Right cardiac atrium (tissue), 5 donors: Measurements from ENCODE around the gene CDK17. TPM values are rescaled to one million over a fixed set of nuclear protein-coding genes. Genes with fewer than 3 reads are reported as not detected.
"Not testable (repeated sequence)": the region's sequence is repeated elsewhere in the genome, so short reads cannot be mapped to it uniquely, and the experiment has no call there.

Source experiments
- ATAC-seq, 2 donors: fragments of 200-7000 bp; cut with Tn5 transposase; one replicate each; pipeline versions ENCODE4 v1.8.0 to v1.9.1; 2020; ENCODE audit warnings: moderate library complexity in 2 of 2, mild to moderate bottlenecking in 1 of 2
- DNase-seq, 3 donors: peaks; one replicate each; pipeline ENCODE4 v3.0.0-alpha.2; 2020
- H3K27ac ChIP-seq: one replicate; pipeline ENCODE4 v1.5.1; 2013; ENCODE audit warnings: mild to moderate bottlenecking, low read length, control low read depth, moderate library complexity
- H3K27me3 ChIP-seq: one replicate; pipeline ENCODE4 v1.6.1; 2013; ENCODE audit not compliant: control insufficient read depth, insufficient read depth
- H3K4me1 ChIP-seq: one replicate; pipeline ENCODE4 v1.6.1; 2013; ENCODE audit warnings: low read length; ENCODE audit not compliant: control insufficient read depth, insufficient read depth
- H3K4me3 ChIP-seq: one replicate; pipeline ENCODE4 v1.5.1; 2013; ENCODE audit warnings: low read length, control low read depth
- H3K9me3 ChIP-seq: one replicate; pipeline ENCODE4 v1.6.1; 2013; ENCODE audit warnings: low read length; ENCODE audit not compliant: control insufficient read depth
- WGBS: extraction: QIAGEN DNeasy Blood & Tissue Kit; methylation state at CpG from one replicate; pipeline ENCODE4 v1.1.7; 2013; 5-methylcytosine and 5-hydroxymethylcytosine counted together
- intact Hi-C, 4 donors: fragments of 100-400 bp; cut with DNase I; formaldehyde crosslinking; loops; one replicate each; pipeline versions ENCODE4 v1.11.0 to v1.14.0; 2022 to 2023
- polyA plus RNA-seq: library from polyadenylated mRNA; stranded (reverse); fragments of 200-250 nt; gene quantifications from one replicate; pipeline ENCODE4 v1.2.3, GENCODE V29; 2013
- total RNA-seq, 4 donors: library from RNA; stranded (reverse); fragmentation: NEBNext Ultra II Directional; extraction: Animal tissue kit (Norgen Biotek cat#: 25700); gene quantifications; one replicate each; pipeline ENCODE4 v1.2.1, GENCODE V29; 2021
- donor health status: healthy with polysubstance abuse.
- donor health status: DM: no; HTN: yes; CAD: no.
- donor health status: DM: no; HTN: no; CAD: no.
- donor health status: DM: no; HTN: yes; CAD: no; lungs with severe emphysema.
- donor health status: DM: yes; HTN: yes; CAD: no.

CDK17 gene
- total and polyA plus RNA-seq, 5 donors, result 10.3 to 30.4 (median 20.0) TPM

DNA sequence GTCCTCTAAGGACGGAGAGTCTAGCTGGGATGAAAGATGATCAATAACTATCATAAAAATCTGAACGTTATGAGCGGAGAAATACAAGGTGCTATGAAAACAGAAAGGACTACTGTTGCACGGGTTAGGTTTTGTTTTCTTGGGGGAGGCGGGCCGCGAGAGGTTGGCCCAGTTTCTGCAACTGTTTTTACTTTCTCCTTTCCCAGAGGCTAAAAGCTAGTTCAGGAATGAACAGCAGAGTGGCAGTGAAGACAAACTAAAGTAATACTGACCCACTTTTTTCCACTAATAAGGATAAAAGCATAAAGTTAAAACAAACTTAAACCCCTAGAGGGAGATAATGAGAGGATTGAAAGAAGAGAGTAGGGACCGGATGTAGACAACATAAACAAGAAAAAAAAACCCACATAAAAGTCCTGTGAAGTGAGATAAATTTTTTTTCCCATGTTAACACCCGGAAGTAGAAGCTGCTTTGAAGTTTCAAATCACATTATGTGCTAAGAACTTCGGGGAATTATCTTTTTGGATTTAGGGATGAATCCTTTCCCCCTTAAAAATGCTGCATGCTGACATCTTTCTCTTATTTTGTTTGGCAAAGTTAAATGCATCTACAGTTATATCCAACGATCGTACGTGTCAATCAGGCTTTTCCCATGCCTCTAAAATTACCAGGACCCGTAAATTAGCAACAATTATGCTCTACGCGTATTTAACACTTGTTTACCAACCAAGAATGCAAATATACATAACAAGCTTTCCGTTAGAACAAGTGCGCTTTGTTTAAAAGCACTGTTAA is 1.0 kb upstream of the CDK17 start:
- DNase-seq (no peak), ATAC-seq (peak in 1 of 2 donors; percentile 5)
- Histone ChIP-seq H3K4me3 (peak overlapping the region; percentile 97), H3K9me3 (no peaks in the 10 kb centered on the region), H3K27me3 (no peaks in the 10 kb centered on the region), H3K4me1 (no peaks in the 10 kb centered on the region), H3K27ac (peak overlapping the region; percentile 94)
- intact Hi-C loops, result loop anchor here in 1 of 4 donors (10.0 kb wide), 2 partner anchors 104 to 186 kb away; no protein-coding TSS in a partner anchor
- 14% methylated on average over 18 of the region's 18 CpGs for WGBS

- H3K9me3 ChIP-seq, result no peaks in the 10 kb centered on the region
- peak overlapping the region; percentile 94 for H3K27ac ChIP-seq
- H3K4me3 ChIP-seq, result peak overlapping the region; percentile 97
- intact Hi-C loops, result loop anchor here in 1 of 4 donors (10.0 kb wide), 2 partner anchors 104 to 186 kb away; no protein-coding TSS in a partner anchor
- ATAC-seq, result peak; percentile 11 to 14
- DNase-seq, result no peak
- H3K4me1 ChIP-seq, result no peaks in the 10 kb centered on the region
- under 1% methylated on average over 20 of the region's 20 CpGs for WGBS
- no peaks in the 10 kb centered on the region for H3K27me3 ChIP-seq
Measured at GRCh38 chr12:96400631-96401075, 414 bp upstream of the CDK17 start.

DNA sequence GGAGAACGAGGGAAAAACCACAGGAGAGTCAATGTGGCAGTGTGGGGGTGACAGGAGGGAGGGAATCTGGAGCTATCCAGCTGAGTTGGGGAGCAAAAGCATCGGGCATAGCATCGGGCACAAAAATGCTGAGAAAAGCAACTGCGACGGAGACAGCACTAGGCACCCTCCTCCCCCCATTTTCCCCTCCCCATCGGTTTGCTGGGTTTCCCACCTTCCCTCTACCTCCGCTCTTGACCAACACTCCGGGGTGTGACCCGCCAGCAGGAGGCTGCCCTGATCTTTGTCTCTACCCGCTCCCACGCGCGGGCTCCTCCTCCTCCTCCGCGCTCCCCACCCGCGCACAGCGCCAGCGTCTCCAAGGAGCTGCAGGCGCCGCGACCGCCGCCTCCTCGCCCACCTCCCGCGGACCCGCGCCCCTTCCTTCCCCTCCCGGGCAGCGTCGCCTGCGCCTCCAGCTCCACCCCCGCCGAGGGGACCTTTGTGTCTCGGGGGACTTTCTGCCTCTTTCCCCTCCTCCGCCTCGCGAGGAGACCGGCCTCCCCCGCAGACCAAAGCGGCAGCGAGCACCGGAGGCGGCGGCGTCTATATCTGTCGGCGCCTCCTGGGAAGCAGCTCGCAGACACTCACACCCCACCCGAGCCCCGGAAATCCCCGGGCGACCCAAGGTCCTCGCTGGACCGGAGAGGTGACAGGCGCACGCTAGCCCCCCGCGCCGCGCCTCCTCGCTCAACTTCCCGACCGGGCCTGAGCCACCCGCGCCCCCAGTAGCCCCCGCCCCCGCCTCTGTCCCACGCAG is 920 bp downstream of the CDK17 start:
- intact Hi-C loops, result loop anchor here in 2 of 4 donors (5.0 to 10.0 kb wide), 4 partner anchors 92 to 355 kb away; no protein-coding TSS in a partner anchor
- H3K4me1 ChIP-seq, result no peaks in the 10 kb centered on the region
- H3K27me3 ChIP-seq, result no peaks in the 10 kb centered on the region
- H3K9me3 ChIP-seq, result no peaks in the 10 kb centered on the region
- WGBS, result under 1% methylated on average over 70 of the region's 70 CpGs
- peak; percentile 79 to 90 (median 90) for DNase-seq
- H3K4me3 ChIP-seq, result peak overlapping the region; percentile 97
- H3K27ac ChIP-seq, result peak overlapping the region; percentile 97
- ATAC-seq, result peak; percentile 78 to 88

DNA sequence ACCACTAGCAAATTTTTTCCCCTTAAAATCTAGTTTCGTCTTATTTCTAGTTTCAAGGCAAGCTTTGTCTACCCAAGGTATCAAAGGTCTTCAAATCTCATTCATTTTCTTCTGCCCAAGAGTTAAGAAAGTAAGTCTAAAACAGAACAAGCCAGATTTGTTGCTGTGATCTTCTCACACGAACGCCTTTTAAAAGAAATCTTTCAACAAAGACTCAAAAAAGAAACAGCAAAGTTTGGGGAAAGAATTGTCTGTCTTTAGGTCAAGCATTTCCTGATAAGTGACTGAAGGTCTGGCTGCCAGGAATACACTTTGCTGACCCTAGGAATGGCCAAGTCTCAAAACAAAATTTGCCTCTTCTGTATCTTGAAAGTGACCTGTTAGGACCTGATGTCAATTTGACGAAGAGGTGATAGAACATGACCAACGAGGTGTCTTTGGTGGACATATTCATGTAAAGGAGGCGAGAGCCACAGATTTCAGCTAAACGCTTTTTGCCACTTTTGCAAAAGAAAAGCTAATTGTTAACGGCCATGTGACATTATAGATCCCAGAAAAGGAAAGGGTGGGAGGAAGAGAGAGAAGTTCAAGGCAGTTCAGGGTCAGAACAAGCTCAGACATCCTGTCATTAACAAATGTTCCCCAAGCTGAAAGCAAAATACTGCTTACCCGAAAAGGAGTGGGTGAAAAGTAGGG is 1.7 kb downstream of the CDK17 start:
- ATAC-seq (peak in 1 of 2 donors; percentile 40), DNase-seq (no peak)
- H3K27me3 ChIP-seq, result no peaks in the 10 kb centered on the region
- H3K4me3 ChIP-seq, result peak overlapping the region; percentile 97
- H3K27ac ChIP-seq, result peak overlapping the region; percentile 97
- intact Hi-C loops, result loop anchor here in 2 of 4 donors (5.0 to 10.0 kb wide), 4 partner anchors 91 to 354 kb away; no protein-coding TSS in a partner anchor
- H3K9me3 ChIP-seq, result no peaks in the 10 kb centered on the region
- WGBS, result 5% methylated on average over 9 of the region's 9 CpGs
- H3K4me1 ChIP-seq, result no peaks in the 10 kb centered on the region

GRCh38 chr12:96397756-96398423 is 2.3 kb downstream of the CDK17 start:
- Histone ChIP-seq H3K27me3 (no peaks in the 10 kb centered on the region), H3K27ac (no peak overlapping the region), H3K4me3 (peak overlapping the region; percentile 97), H3K4me1 (peaks cover 1% of the 10 kb centered on the region), H3K9me3 (no peaks in the 10 kb centered on the region)
- WGBS, result 22% methylated on average over 4 of the region's 4 CpGs
- ATAC-seq (no peak), DNase-seq (no peak)
- intact Hi-C loops, result loop anchor here in 2 of 4 donors (5.0 to 10.0 kb wide), 4 partner anchors 91 to 353 kb away; no protein-coding TSS in a partner anchor

DNA sequence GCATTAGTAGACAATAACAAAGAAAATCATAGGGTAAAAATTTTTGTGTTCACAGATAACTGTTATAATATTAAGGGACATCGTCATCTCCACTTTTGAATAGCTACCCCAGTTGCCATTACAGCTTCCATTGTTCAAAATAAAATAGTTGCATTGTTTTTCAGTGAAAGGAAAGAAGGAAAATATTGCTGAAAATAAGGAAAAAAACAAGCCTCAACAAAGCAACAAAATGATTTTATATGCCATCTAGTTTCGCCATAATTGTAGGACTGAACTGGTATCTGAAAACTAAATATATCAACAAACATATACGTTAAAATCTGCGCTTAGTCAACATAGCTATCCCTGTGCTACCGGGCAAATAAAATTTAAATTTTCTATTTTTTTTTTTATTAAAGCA is 3.3 kb downstream of the CDK17 start:
- no peaks in the 10 kb centered on the region for H3K27me3 ChIP-seq
- no peaks in the 10 kb centered on the region for H3K9me3 ChIP-seq
- H3K27ac ChIP-seq, result no peak overlapping the region
- DNase-seq, result no peak
- intact Hi-C loops, result loop anchor here in 2 of 4 donors (5.0 to 10.0 kb wide), 4 partner anchors 90 to 352 kb away; no protein-coding TSS in a partner anchor
- H3K4me3 ChIP-seq, result no peak overlapping the region
- 63% methylated on average over 5 of the region's 5 CpGs for WGBS
- ATAC-seq, result no peak
- H3K4me1 ChIP-seq, result peaks cover 1% of the 10 kb centered on the region

DNA sequence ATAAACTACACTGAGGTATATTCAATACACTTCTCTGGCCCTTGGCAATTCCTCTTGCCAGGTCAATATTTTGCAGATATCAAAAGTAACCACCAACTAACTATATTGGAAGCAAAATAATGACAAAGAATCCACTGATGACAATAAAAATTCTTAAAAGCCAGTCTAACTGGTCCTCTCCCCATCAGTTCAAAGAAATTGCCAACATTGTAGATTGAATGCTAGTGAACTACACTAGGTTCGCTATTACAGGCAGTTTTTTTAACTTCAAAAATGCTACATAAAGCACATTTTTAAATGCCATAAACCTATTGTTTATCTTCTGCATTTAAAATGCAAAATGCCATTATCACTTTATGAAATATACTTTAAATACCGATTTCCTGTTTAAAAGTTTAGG is 4.0 kb downstream of the CDK17 start:
- WGBS, result 85% methylated on average over 2 of the region's 2 CpGs
- H3K27me3 ChIP-seq, result no peaks in the 10 kb centered on the region
- no peaks in the 10 kb centered on the region for H3K9me3 ChIP-seq
- intact Hi-C loops, result loop anchor here in 2 of 4 donors (5.0 to 10.0 kb wide), 4 partner anchors 89 to 351 kb away; no protein-coding TSS in a partner anchor
- H3K27ac ChIP-seq, result no peak overlapping the region
- peaks cover 1% of the 10 kb centered on the region for H3K4me1 ChIP-seq
- no peak for DNase-seq
- no peak overlapping the region for H3K4me3 ChIP-seq
- ATAC-seq, result no peak

- no peak for DNase-seq
- H3K27me3 ChIP-seq, result no peaks in the 10 kb centered on the region
- H3K4me1 ChIP-seq, result peaks cover 1% of the 10 kb centered on the region
- intact Hi-C loops, result loop anchor here in 2 of 4 donors (5.0 to 10.0 kb wide), 4 partner anchors 88 to 350 kb away; no protein-coding TSS in a partner anchor
- no peaks in the 10 kb centered on the region for H3K9me3 ChIP-seq
- no peak overlapping the region for H3K27ac ChIP-seq
- whole genome bisulfite sequencing, result 83% methylated on average over 4 of the region's 4 CpGs
- H3K4me3 ChIP-seq, result no peak overlapping the region
- no peak for ATAC-seq
Measured at GRCh38 chr12:96395236-96395635, 5.0 kb downstream of the CDK17 start.

- not testable (repeated sequence) for H3K4me1 ChIP-seq, ATAC-seq, H3K27me3 ChIP-seq, H3K4me3 ChIP-seq, DNase-seq, H3K9me3 ChIP-seq
- WGBS, result 84% methylated on average over 5 of the region's 5 CpGs
- intact Hi-C loops, result loop anchor here in 2 of 4 donors (10.0 kb wide), 3 partner anchors 88 to 348 kb away; no protein-coding TSS in a partner anchor
- peak overlapping the region; percentile 52 for H3K27ac ChIP-seq
Measured at GRCh38 chr12:96393229-96393628, 7.0 kb downstream of the CDK17 start.

DNA sequence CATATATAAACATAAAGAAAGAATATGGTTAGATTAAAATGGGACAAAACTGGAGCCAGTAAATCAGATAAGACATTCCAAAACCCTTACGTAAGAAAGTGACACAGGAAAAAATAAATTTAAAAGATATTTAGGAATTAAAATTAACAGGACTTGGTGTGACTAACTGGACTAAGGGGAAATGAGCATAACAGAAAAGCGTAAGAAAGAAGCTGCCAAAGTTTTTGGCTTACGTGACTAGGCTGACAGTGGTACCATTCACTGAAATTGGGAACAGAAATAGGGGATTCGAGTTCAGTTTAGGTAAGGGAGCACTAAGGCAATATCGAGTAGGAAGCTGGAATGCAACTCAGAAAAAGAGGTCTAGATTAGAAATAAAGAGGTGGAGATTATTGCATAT is 7.8 kb downstream of the CDK17 start:
- intact Hi-C loops, result loop anchor here in 2 of 4 donors (10.0 kb wide), 3 partner anchors 88 to 348 kb away; no protein-coding TSS in a partner anchor
- H3K27me3 ChIP-seq, result no peaks in the 10 kb centered on the region
- no peak overlapping the region for H3K4me3 ChIP-seq
- DNase-seq (no peak), ATAC-seq (no peak)
- 37% methylated on average over 5 of the region's 5 CpGs for WGBS
- peaks cover 4% of the 10 kb centered on the region for H3K4me1 ChIP-seq
- H3K9me3 ChIP-seq, result no peaks in the 10 kb centered on the region
- no peak overlapping the region for H3K27ac ChIP-seq
